ENCODE measurements around the gene LRRFIP1. TPM values are rescaled to one million over a fixed set of nuclear protein-coding genes. Genes with fewer than 3 reads are reported as not detected.

Gene LRRFIP1
- polyA plus RNA-seq, 1 experiment: 71.1 TPM

GRCh38 chr2:237698358-237698694 lies 70.9 kb downstream of the LRRFIP1 start:
- TF ChIP-seq CTCF (IDR thresholded peaks at IDR 0.05; ENCODE audit: low read depth, low read length): no peak
- no peak overlapping the region for H3K4me3 ChIP-seq (ENCODE audit: low read depth, low read length)
- H3K9me3 ChIP-seq (ENCODE audit: control insufficient read depth, insufficient read depth, low read length): no peaks in the 10 kb centered on the region
- H3K27ac ChIP-seq (ENCODE audit: low read depth, low read length): no peak overlapping the region
- ChIA-PET CTCF (interaction anchor here (1.1 to 4.1 kb wide), 3 partner anchors 13 to 46 kb away, joined by 4 to 24 read pairs (median 5); no protein-coding TSS in a partner anchor), POLR2A (no interaction called here)
- H3K27me3 ChIP-seq (ENCODE audit: control insufficient read depth, insufficient read depth, low read length): no peaks in the 10 kb centered on the region
- DNase-seq (ENCODE audit: low read depth, low spot score): no peak

- no peaks in the 10 kb centered on the region for H3K9me3 ChIP-seq (ENCODE audit: control insufficient read depth, insufficient read depth, low read length)
- no peak for DNase-seq (ENCODE audit: low read depth, low spot score)
- H3K27me3 ChIP-seq (ENCODE audit: control insufficient read depth, insufficient read depth, low read length): no peaks in the 10 kb centered on the region
- ChIA-PET POLR2A (interaction anchor here (1.1 kb wide), 1 partner anchor 12 kb away, joined by 8 read pairs; no protein-coding TSS in a partner anchor), CTCF (interaction anchor here (1.3 kb wide), 1 partner anchor 45 kb away, joined by 6 read pairs; no protein-coding TSS in a partner anchor)
- no peak overlapping the region for H3K4me3 ChIP-seq (ENCODE audit: low read depth, low read length)
- TF ChIP-seq CTCF (IDR thresholded peaks at IDR 0.05; ENCODE audit: low read depth, low read length): no peak
- peak overlapping the region; percentile 78 for H3K27ac ChIP-seq (ENCODE audit: low read depth, low read length)
These were observed 72.6 kb downstream of the LRRFIP1 start for GRCh38 chr2:237699870-237700511.

- no peak for TF ChIP-seq CTCF (IDR thresholded peaks at IDR 0.05; ENCODE audit: low read depth, low read length)
- peak overlapping the region; percentile 78 for H3K27ac ChIP-seq (ENCODE audit: low read depth, low read length)
- H3K9me3 ChIP-seq (ENCODE audit: control insufficient read depth, insufficient read depth, low read length): no peaks in the 10 kb centered on the region
- ChIA-PET POLR2A (interaction anchor here (1.1 kb wide), 1 partner anchor 13 kb away, joined by 8 read pairs; no protein-coding TSS in a partner anchor), CTCF (interaction anchor here (1.3 kb wide), 1 partner anchor 45 kb away, joined by 6 read pairs; no protein-coding TSS in a partner anchor)
- no peak overlapping the region for H3K4me3 ChIP-seq (ENCODE audit: low read depth, low read length)
- DNase-seq (ENCODE audit: low read depth, low spot score): no peak
- no peaks in the 10 kb centered on the region for H3K27me3 ChIP-seq (ENCODE audit: control insufficient read depth, insufficient read depth, low read length)
These were observed 73.2 kb downstream of the LRRFIP1 start for GRCh38 chr2:237700512-237701032.

- H3K4me3 ChIP-seq (ENCODE audit: low read depth, low read length): no peak overlapping the region
- peak overlapping the region; percentile 78 for H3K27ac ChIP-seq (ENCODE audit: low read depth, low read length)
- no peak for DNase-seq (ENCODE audit: low read depth, low spot score)
- POLR2A ChIA-PET: interaction anchor here (1.1 kb wide), 1 partner anchor 14 kb away, joined by 8 read pairs; no protein-coding TSS in a partner anchor
- H3K9me3 ChIP-seq (ENCODE audit: control insufficient read depth, insufficient read depth, low read length): no peaks in the 10 kb centered on the region
- no peak for TF ChIP-seq CTCF (IDR thresholded peaks at IDR 0.05; ENCODE audit: low read depth, low read length)
- CTCF ChIA-PET: interaction anchor here (1.3 kb wide), 1 partner anchor 44 kb away, joined by 6 read pairs; no protein-coding TSS in a partner anchor
- no peaks in the 10 kb centered on the region for H3K27me3 ChIP-seq (ENCODE audit: control insufficient read depth, insufficient read depth, low read length)
These were observed 73.9 kb downstream of the LRRFIP1 start for GRCh38 chr2:237701033-237701858.

All from AG04450 (cell line).